ENCODE data around the gene NEB.

NEB gene, protein sequence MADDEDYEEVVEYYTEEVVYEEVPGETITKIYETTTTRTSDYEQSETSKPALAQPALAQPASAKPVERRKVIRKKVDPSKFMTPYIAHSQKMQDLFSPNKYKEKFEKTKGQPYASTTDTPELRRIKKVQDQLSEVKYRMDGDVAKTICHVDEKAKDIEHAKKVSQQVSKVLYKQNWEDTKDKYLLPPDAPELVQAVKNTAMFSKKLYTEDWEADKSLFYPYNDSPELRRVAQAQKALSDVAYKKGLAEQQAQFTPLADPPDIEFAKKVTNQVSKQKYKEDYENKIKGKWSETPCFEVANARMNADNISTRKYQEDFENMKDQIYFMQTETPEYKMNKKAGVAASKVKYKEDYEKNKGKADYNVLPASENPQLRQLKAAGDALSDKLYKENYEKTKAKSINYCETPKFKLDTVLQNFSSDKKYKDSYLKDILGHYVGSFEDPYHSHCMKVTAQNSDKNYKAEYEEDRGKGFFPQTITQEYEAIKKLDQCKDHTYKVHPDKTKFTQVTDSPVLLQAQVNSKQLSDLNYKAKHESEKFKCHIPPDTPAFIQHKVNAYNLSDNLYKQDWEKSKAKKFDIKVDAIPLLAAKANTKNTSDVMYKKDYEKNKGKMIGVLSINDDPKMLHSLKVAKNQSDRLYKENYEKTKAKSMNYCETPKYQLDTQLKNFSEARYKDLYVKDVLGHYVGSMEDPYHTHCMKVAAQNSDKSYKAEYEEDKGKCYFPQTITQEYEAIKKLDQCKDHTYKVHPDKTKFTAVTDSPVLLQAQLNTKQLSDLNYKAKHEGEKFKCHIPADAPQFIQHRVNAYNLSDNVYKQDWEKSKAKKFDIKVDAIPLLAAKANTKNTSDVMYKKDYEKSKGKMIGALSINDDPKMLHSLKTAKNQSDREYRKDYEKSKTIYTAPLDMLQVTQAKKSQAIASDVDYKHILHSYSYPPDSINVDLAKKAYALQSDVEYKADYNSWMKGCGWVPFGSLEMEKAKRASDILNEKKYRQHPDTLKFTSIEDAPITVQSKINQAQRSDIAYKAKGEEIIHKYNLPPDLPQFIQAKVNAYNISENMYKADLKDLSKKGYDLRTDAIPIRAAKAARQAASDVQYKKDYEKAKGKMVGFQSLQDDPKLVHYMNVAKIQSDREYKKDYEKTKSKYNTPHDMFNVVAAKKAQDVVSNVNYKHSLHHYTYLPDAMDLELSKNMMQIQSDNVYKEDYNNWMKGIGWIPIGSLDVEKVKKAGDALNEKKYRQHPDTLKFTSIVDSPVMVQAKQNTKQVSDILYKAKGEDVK (N-terminal part only)

GRCh38 chr2:151733771-151734672 is at the start of gene NEB:
Gene NEB, minus strand, starts transcription at chr2:151734476. Its CDS starts 1,320 bp downstream, at chr2:151733156.
- TF ChIP-seq, protein P1, sequence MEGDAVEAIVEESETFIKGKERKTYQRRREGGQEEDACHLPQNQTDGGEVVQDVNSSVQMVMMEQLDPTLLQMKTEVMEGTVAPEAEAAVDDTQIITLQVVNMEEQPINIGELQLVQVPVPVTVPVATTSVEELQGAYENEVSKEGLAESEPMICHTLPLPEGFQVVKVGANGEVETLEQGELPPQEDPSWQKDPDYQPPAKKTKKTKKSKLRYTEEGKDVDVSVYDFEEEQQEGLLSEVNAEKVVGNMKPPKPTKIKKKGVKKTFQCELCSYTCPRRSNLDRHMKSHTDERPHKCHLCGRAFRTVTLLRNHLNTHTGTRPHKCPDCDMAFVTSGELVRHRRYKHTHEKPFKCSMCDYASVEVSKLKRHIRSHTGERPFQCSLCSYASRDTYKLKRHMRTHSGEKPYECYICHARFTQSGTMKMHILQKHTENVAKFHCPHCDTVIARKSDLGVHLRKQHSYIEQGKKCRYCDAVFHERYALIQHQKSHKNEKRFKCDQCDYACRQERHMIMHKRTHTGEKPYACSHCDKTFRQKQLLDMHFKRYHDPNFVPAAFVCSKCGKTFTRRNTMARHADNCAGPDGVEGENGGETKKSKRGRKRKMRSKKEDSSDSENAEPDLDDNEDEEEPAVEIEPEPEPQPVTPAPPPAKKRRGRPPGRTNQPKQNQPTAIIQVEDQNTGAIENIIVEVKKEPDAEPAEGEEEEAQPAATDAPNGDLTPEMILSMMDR (IDR thresholded peaks at IDR 0.05; ENCODE audit: extremely low read depth, insufficient read depth, missing control alignments), result no peak
- no peak for DNase-seq (ENCODE audit: low spot score)
- in situ Hi-C loops (cut with MboI; ENCODE audit: low pct_unique_long_range_greater_than_20kb, low sequenced_read_pairs, unreplicated experiment), result no loop called here

GRCh38 chr2:151783133-151783520 is 48.9 kb upstream of the NEB start:
- TF ChIP-seq, protein P1 (IDR thresholded peaks at IDR 0.05; ENCODE audit: extremely low read depth, insufficient read depth, missing control alignments), result no peak
- in situ Hi-C loops (cut with MboI; ENCODE audit: low pct_unique_long_range_greater_than_20kb, low sequenced_read_pairs, unreplicated experiment), result no loop called here
- DNase-seq (ENCODE audit: low spot score), result no peak

- no peak for DNase-seq (ENCODE audit: low spot score)
- in situ Hi-C loops (cut with MboI; ENCODE audit: low pct_unique_long_range_greater_than_20kb, low sequenced_read_pairs, unreplicated experiment), result no loop called here
- TF ChIP-seq, protein P1 (IDR thresholded peaks at IDR 0.05; ENCODE audit: extremely low read depth, insufficient read depth, missing control alignments), result no peak
These were observed 48.3 kb upstream of the NEB start for GRCh38 chr2:151782378-151783132.

DNA sequence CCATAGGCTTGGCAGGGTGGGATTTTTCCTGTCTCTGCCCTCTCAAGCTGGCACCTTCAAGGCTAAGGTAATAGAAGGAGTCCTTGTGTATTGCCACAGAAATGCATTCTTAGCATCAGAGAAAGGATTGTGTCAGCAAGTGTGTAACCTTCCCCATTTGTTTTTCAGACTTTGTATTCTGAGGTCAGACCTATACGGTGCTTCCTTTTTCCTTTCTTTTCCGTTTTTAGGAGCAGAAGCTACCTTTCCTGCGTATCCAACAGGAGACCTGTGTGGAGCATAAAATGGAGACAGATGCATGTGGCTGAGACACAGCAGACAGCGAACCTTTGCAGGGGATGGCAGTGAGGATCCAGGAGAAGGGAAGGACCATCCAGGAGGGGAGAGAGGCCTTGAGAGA is 47.4 kb upstream of the NEB start:
- in situ Hi-C loops (cut with MboI; ENCODE audit: low pct_unique_long_range_greater_than_20kb, low sequenced_read_pairs, unreplicated experiment), result no loop called here
- no peak for DNase-seq (ENCODE audit: low spot score)
- TF ChIP-seq, protein P1 (IDR thresholded peaks at IDR 0.05; ENCODE audit: extremely low read depth, insufficient read depth, missing control alignments), result no peak

DNA sequence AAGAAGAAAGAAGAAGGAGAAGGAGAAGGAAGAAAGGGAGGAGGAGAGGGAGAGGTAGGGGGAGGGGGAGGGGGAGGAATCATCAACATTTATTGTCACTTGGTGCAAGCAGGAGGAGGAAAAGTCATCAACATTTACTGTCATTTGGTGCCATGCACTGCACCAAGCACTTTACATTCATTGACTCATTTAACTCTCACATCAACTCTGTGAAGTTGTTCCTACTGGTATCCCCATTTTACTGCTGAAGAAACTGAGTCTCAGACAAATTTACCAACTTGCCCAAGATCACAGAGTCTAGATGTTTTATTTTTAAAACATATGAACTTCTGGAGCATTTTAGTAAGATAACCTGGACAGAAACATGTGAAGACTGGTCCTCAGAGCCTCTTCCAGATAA is 46.7 kb upstream of the NEB start:
- TF ChIP-seq, protein P1 (IDR thresholded peaks at IDR 0.05; ENCODE audit: extremely low read depth, insufficient read depth, missing control alignments), result no peak
- no peak for DNase-seq (ENCODE audit: low spot score)
- in situ Hi-C loops (cut with MboI; ENCODE audit: low pct_unique_long_range_greater_than_20kb, low sequenced_read_pairs, unreplicated experiment), result no loop called here

Data from GM13977 (cell line).